DMS 273 treated with DMSO at 0.1 percent for 48 hours (cell line): ENCODE data around the gene AP5Z1.

ENCODE experiments used
- DNase-seq: peaks from one replicate; lab custom pipeline; 2025; lab: John Stamatoyannopoulos, UW

AP5Z1 gene

DNA sequence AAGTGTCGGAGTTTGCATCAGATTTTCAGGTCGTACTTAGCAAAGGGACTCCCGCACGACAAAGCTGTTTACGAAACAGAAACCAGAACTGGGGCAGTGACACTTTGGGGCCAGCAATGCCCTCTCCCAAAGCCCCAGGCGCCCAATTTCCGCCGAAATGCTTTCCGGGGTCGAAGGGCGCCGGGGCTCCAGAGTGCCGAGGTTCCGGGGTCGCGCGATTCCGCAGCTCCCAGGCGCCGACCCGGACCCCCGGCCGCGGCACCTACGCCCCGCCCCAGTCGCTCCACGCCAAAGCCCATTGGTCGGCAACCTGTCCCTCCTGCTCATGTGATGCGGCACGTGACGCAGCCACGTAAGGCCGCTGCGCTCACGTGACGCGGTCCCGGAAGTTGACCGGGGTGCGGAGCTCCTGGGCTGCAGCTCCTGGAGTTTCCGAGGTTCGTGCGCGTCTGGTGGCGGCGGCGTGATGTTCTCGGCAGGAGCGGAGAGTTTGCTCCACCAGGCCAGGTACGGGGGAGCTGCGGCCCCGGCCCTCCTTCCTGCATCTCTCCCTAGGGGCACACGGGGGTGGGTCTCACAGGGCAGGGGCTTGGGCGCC, at the start of gene AP5Z1:
AP5Z1 (plus strand) TSS at position 374 of the 598 bp plus-strand sequence; CDS start at position 467, 93 bp downstream.
- peak; percentile 89 for DNase-seq

- DNase-seq = no peak
Measured at GRCh38 chr7:4725850-4726450, 49.5 kb upstream of the AP5Z1 start.

DNA sequence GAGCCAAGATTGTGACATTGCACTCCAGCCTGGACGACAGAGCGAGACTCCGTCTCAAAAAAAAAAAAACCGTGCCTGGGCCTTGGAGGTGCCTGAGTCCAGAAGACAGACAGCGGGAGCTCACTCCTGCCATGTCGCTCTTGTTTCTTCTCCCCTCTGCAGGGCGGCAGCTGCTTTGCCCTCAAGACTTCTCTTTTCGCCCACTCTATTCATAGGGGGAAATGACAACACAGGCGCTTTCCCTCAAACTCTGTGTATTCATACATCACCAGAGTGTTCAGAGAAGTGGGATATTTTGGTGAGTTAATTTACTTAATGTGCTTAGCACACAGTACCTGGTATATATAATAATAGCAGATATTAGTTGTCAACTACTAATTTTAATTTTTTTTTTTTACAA, 48.9 kb upstream of the AP5Z1 start:
- DNase-seq = no peak

DNA sequence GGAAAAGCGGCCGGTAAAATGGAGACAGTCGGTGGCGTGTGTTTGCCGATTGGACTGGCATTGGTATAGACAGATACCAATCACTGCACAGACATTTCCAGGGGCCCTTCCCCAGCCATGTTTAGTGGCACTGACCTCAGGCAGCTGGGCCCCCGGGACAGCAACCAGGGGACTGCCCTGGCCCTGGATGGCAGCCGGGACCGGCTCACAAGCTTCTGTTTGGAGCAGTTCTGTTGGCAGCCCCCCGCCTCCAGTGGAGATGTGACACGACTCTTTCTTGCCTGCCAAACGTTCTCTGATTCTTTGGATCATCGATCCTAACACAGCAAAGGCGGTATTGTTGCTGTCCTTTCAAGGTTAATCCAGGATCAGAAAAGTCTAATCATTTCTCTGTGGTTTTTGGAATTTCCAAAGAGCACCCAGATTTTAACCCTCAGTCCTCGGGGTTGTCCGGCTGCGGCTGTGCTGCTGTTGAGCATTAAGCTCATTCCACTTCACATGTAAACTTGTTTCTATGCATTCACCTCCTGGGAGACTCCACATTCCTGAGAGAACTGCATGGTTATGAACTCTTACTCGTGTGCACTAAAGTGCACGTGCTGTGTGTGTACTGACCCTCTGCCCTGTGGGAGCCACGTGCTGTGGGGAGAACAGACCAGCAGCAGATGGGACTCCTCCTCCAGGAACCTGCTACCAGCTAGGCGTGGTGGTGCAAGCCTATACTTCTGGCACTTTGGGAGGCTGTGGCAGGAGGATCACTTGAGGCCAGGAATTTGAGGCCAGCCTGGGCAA, 47.3 kb upstream of the AP5Z1 start:
- DNase-seq = no peak

- no peak for DNase-seq
Measured at GRCh38 chr7:4729266-4729665, 46.2 kb upstream of the AP5Z1 start.

- DNase-seq = no peak
Measured at GRCh38 chr7:4730276-4730675, 45.1 kb upstream of the AP5Z1 start.

- no peak for DNase-seq
Measured at GRCh38 chr7:4730971-4731370, 44.5 kb upstream of the AP5Z1 start.

DNA sequence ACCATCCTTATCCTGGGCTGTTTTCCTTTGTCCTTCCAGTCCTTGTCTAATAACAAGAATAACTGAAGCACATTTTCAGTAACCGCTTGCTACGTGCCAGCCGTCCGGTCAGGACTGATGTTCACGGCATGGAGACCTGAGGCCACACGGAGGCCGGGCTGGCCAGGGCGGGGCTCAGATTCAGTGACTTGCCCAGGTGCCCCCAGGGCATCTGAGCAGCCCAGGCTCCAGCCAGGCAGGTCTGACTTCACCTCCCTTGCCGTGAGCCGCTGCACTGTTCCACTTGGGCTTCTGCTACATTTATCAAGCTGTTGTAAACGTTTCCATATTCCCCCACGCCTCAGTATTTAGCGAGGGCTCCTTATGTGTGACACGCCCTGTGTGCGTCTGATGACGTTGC, 43.6 kb upstream of the AP5Z1 start:
- no peak for DNase-seq

GRCh38 chr7:4733936-4734528, 41.4 kb upstream of the AP5Z1 start:
- no peak for DNase-seq

- DNase-seq = no peak
Measured at GRCh38 chr7:4734587-4735345, 40.7 kb upstream of the AP5Z1 start.

DNA sequence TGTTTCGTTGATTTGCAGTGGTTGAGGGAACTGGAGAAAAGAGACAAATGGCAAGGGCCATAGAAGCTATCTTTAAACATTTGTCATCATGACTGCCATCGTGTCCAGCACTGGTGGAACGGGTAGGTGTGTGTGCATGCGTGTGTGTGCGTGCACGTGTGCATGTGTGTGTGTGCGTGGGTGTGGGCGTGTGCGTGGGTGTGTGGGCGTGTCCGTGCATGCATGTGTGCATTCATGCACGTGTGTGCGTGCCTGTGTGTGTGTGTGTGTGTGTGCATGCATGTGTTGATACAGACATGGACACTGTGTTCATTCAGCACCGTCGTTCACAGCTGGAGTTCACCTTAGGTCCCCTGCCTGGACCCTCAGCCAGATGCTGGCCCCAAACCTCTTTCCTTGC, 38.1 kb upstream of the AP5Z1 start:
- DNase-seq = no peak

GRCh38 chr7:4738711-4739527, 36.5 kb upstream of the AP5Z1 start:
- DNase-seq = no peak

GRCh38 chr7:4739528-4739992, 35.9 kb upstream of the AP5Z1 start:
- no peak for DNase-seq

DNA sequence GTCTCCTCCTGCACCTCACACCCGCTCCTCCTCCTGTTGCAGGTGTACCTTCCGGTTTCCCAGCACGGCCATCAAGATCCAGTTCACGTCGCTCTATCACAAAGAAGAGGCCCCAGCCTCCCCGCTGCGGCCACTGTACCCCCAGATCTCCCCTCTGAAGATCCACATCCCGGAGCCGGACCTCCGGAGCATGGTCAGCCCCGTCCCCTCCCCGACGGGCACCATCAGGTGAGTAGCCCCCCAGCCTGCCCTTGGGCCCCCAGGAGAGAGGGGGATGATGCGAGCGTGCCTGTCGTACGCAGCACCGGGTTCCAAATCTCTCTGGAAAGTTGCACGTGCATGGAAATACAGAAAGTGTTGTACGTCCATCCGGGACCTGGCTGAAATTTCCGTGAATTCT, 34.6 kb upstream of the AP5Z1 start:
- DNase-seq = no peak

DNA sequence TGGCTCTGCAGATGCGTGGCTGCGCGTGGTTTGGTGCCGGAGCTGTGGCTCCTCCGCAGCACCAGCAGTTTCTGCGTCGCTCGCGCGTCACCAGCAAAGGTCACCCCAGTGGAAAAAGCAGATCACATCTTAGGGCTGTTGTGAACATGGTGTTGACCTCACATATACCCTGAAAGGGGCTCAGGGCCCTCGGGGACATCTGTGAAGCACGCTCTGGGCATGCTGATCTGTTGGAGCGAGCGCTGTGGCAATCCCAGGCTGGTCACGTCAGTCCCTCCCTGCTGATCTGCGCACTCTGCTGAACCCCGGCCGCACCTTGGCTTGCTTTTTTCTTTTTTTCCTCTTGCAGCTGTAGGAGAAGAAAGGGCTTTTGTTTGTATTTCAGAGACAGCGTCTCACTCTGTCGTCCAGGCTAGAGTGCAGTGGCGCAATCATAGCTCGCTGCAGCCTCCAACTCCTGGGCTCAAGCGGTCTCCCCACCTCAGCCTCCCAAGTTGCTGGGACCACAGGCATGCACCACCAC, 33.3 kb upstream of the AP5Z1 start:
- DNase-seq = no peak

DNA sequence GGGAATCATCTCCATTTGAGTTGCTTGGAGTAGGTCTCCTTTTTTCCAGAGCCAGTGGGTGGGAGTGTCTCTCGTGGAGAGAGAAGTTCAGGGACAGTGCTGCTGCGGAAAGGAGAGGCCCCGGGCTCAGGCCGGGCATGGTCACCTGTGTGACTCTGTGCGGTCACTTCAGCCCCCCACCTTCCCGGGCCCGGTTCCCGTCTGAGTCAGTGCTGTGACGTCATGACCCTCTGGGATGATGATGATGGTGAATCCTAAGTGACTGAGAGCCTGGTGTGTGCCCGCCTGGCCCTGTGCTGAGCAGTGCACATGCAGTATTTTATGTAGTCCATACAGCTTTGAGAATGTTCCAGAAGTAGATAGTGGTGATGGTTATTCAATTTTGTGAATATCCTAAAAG, 32.6 kb upstream of the AP5Z1 start:
- DNase-seq = no peak

DNA sequence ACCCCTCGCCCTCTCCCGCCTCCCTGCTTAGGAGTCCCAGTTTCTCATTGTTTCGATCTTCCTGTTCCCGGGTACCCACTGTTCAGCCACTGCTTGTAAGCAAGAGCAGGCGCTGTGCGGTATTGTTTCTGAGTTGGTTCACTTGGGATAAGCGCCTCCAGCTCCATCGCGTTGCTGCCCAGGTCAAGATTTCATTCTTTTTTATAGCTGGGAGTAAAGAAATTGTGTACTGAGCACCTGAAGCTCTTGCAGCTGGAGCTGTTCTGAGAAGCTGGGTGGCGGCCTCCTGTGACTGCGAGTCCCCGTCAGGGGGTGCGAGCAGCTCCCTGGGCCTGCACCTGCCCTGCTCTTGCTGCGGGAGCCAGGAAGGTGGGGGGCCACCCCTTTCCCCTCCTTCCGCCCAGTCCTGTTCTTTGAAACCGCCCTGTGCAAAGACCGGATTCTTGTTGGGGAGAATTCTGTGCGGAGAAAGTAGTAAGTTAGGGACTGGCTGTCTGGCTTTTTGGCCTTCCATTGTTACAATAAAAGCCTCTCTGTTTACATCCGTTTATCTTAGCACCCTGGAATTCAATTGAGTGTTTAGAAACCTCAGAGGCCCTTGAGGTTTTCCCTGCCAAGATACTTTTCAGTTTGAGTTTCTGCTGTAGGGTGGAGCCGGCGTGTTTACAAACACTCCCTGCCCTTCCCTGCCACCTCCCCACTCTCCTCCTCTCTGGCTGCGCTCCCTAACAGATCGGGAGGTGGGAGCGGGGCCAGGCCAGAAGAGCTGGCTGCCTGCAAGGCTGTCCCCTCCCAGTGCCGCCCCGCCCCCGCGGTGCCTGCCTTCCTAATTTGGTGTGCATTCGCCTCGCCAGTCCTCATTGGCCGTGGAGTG, 30.8 kb upstream of the AP5Z1 start:
- DNase-seq = peak; percentile 98

GRCh38 chr7:4745265-4745919, 30.0 kb upstream of the AP5Z1 start:
- DNase-seq = no peak
